ENCODE data around the gene GNAI1.

Gene GNAI1

GRCh38 chr7:80159802-80160201 lies 25.2 kb downstream of the GNAI1 start:
- no peaks in the 10 kb centered on the region for H3K79me2 ChIP-seq (ENCODE audit: control insufficient read depth, low read length)
- no peaks in the 10 kb centered on the region for H4K20me1 ChIP-seq (ENCODE audit: control insufficient read depth, insufficient read depth, low read depth, low read length)
- no peak overlapping the region for H3K27ac ChIP-seq (ENCODE audit: low read depth, low read length)
- no peaks in the 10 kb centered on the region for H3K9me3 ChIP-seq (ENCODE audit: control insufficient read depth, insufficient read depth, low read length)
- no peaks in the 10 kb centered on the region for H3K4me1 ChIP-seq (ENCODE audit: control insufficient read depth, low read length)
- no peaks in the 10 kb centered on the region for H3K27me3 ChIP-seq (ENCODE audit: control insufficient read depth, low read length)
- H3K4me2 ChIP-seq (ENCODE audit: low read length) = no peak overlapping the region
- no peak overlapping the region for H3K4me3 ChIP-seq (ENCODE audit: low read length)
- TF ChIP-seq CTCF (IDR thresholded peaks at IDR 0.05; ENCODE audit: low read depth, low read length, poor library complexity, severe bottlenecking) = no peak
- no peak for TF ChIP-seq EZH2phosphoT487 (IDR thresholded peaks at IDR 0.05; ENCODE audit: borderline replicate concordance, low read length)
- H3K36me3 ChIP-seq (ENCODE audit: control insufficient read depth, low read length) = no peaks in the 10 kb centered on the region
- no peaks in the 10 kb centered on the region for H3K9me2 ChIP-seq (replicated peaks; ENCODE audit: control insufficient read depth, low read length)
- H3F3A ChIP-seq (ENCODE audit: control insufficient read depth, insufficient read depth) = no peaks in the 10 kb centered on the region

- H3K9me2 ChIP-seq (replicated peaks; ENCODE audit: control insufficient read depth, low read length) = no peaks in the 10 kb centered on the region
- H3K27ac ChIP-seq (ENCODE audit: low read depth, low read length) = no peak overlapping the region
- no peaks in the 10 kb centered on the region for H3K36me3 ChIP-seq (ENCODE audit: control insufficient read depth, low read length)
- no peaks in the 10 kb centered on the region for H3K27me3 ChIP-seq (ENCODE audit: control insufficient read depth, low read length)
- no peaks in the 10 kb centered on the region for H3K4me1 ChIP-seq (ENCODE audit: control insufficient read depth, low read length)
- H4K20me1 ChIP-seq (ENCODE audit: control insufficient read depth, insufficient read depth, low read depth, low read length) = no peaks in the 10 kb centered on the region
- H3K9me3 ChIP-seq (ENCODE audit: control insufficient read depth, insufficient read depth, low read length) = no peaks in the 10 kb centered on the region
- TF ChIP-seq EZH2phosphoT487 (IDR thresholded peaks at IDR 0.05; ENCODE audit: borderline replicate concordance, low read length) = no peak
- no peak overlapping the region for H3K4me2 ChIP-seq (ENCODE audit: low read length)
- H3K4me3 ChIP-seq (ENCODE audit: low read length) = no peak overlapping the region
- H3F3A ChIP-seq (ENCODE audit: control insufficient read depth, insufficient read depth) = no peaks in the 10 kb centered on the region
- no peaks in the 10 kb centered on the region for H3K79me2 ChIP-seq (ENCODE audit: control insufficient read depth, low read length)
These were observed 26.8 kb downstream of the GNAI1 start for GRCh38 chr7:80161466-80161865.

GRCh38 chr7:80165177-80165576 lies 30.5 kb downstream of the GNAI1 start:
- Histone ChIP-seq H3K79me2 (ENCODE audit: control insufficient read depth, low read length) (no peaks in the 10 kb centered on the region), H3K4me3 (ENCODE audit: low read length) (no peak overlapping the region), H3K4me1 (ENCODE audit: control insufficient read depth, low read length) (no peaks in the 10 kb centered on the region), H3K9me2 (replicated peaks; ENCODE audit: control insufficient read depth, low read length) (no peaks in the 10 kb centered on the region), H3K4me2 (ENCODE audit: low read length) (no peak overlapping the region), H3K27ac (ENCODE audit: low read depth, low read length) (no peak overlapping the region), H4K20me1 (ENCODE audit: control insufficient read depth, insufficient read depth, low read depth, low read length) (no peaks in the 10 kb centered on the region), H3K27me3 (ENCODE audit: control insufficient read depth, low read length) (no peaks in the 10 kb centered on the region), H3K9me3 (ENCODE audit: control insufficient read depth, insufficient read depth, low read length) (no peaks in the 10 kb centered on the region), H3K36me3 (ENCODE audit: control insufficient read depth, low read length) (no peaks in the 10 kb centered on the region), H3F3A (ENCODE audit: control insufficient read depth, insufficient read depth) (no peaks in the 10 kb centered on the region)
- TF ChIP-seq CTCF (IDR thresholded peaks at IDR 0.05; ENCODE audit: low read depth, low read length, poor library complexity, severe bottlenecking) (no peak), EZH2phosphoT487 (IDR thresholded peaks at IDR 0.05; ENCODE audit: borderline replicate concordance, low read length) (no peak)

- Histone ChIP-seq H3K9me3 (ENCODE audit: control insufficient read depth, insufficient read depth, low read length) (no peaks in the 10 kb centered on the region), H3K36me3 (ENCODE audit: control insufficient read depth, low read length) (no peaks in the 10 kb centered on the region), H3K4me3 (ENCODE audit: low read length) (no peak overlapping the region), H3K27me3 (ENCODE audit: control insufficient read depth, low read length) (no peaks in the 10 kb centered on the region), H3F3A (ENCODE audit: control insufficient read depth, insufficient read depth) (no peaks in the 10 kb centered on the region), H3K9me2 (replicated peaks; ENCODE audit: control insufficient read depth, low read length) (no peaks in the 10 kb centered on the region), H4K20me1 (ENCODE audit: control insufficient read depth, insufficient read depth, low read depth, low read length) (no peaks in the 10 kb centered on the region), H3K27ac (ENCODE audit: low read depth, low read length) (no peak overlapping the region), H3K79me2 (ENCODE audit: control insufficient read depth, low read length) (no peaks in the 10 kb centered on the region), H3K4me2 (ENCODE audit: low read length) (no peak overlapping the region), H3K4me1 (ENCODE audit: control insufficient read depth, low read length) (no peaks in the 10 kb centered on the region)
- no peak for TF ChIP-seq EZH2phosphoT487 (IDR thresholded peaks at IDR 0.05; ENCODE audit: borderline replicate concordance, low read length)
- TF ChIP-seq CTCF (IDR thresholded peaks at IDR 0.05; ENCODE audit: low read depth, low read length, poor library complexity, severe bottlenecking) = no peak
These were observed 35.8 kb downstream of the GNAI1 start for GRCh38 chr7:80170445-80170844.
